Activated B cell treated with CpG ODN at 0.5 μM for 24 hours (primary cell): ENCODE data around the gene KBTBD7. TPM values are rescaled to one million over a fixed set of nuclear protein-coding genes. Genes with fewer than 3 reads are reported as not detected.

Source experiments
- ATAC-seq: fragments of 200-7000 bp; cut with Tn5 transposase; one replicate; pipeline ENCODE4 v1.10.0; 2021; ENCODE audit warnings: low read depth, mild to moderate bottlenecking, moderate library complexity
- CTCF ChIA-PET: fragments of 350-600 bp; sonication (Branson Sonifier 250); formaldehyde crosslinking; loops from one replicate; lab custom pipeline; 2021; ENCODE audit warnings: antibody characterized with exemption; lab: Charles Lee
- POLR2A ChIA-PET: fragments of 350-600 bp; sonication (Branson Sonifier 250); formaldehyde crosslinking; loops from one replicate; lab custom pipeline; 2021; ENCODE audit warnings: antibody characterized with exemption; lab: Charles Lee
- DNase-seq: peaks from one replicate; pipeline ENCODE4 v3.0.0; 2022
- H3K27ac Mint-ChIP-seq: one replicate; pipeline ENCODE4 v1.8.0; 2020; ENCODE audit warnings: mixed read lengths
- H3K27me3 Mint-ChIP-seq: one replicate; pipeline ENCODE4 v1.8.0; 2021; ENCODE audit warnings: mixed read lengths
- H3K36me3 Mint-ChIP-seq: one replicate; pipeline ENCODE4 v1.8.0; 2021; ENCODE audit warnings: low read depth, mixed read lengths
- H3K4me1 Mint-ChIP-seq: one replicate; pipeline ENCODE4 v1.8.0; 2021; ENCODE audit warnings: mixed read lengths
- H3K4me3 Mint-ChIP-seq: one replicate; pipeline ENCODE4 v1.8.0; 2020; ENCODE audit warnings: mild to moderate bottlenecking, mixed read lengths
- H3K9me3 Mint-ChIP-seq: one replicate; pipeline ENCODE4 v1.8.0; 2020; ENCODE audit warnings: mixed read lengths
- CTCF ChIP-seq: fragments of 200-600 bp; IDR thresholded peaks from one replicate; pipeline ENCODE4 v1.8.0; 2022; ENCODE audit warnings: antibody characterized with exemption, mild to moderate bottlenecking
- intact Hi-C: fragments of 100-400 bp; cut with micrococcal nuclease; formaldehyde crosslinking; loops from one replicate; pipeline ENCODE4 v1.15.1; 2024
- total RNA-seq: library from RNA; stranded (reverse); gene quantifications from 2 replicates; pipeline ENCODE4 v1.2.3, GENCODE V29; 2022

The KBTBD7 gene
- total RNA-seq, 1 donor from 2014 or later = 6.4 TPM

DNA sequence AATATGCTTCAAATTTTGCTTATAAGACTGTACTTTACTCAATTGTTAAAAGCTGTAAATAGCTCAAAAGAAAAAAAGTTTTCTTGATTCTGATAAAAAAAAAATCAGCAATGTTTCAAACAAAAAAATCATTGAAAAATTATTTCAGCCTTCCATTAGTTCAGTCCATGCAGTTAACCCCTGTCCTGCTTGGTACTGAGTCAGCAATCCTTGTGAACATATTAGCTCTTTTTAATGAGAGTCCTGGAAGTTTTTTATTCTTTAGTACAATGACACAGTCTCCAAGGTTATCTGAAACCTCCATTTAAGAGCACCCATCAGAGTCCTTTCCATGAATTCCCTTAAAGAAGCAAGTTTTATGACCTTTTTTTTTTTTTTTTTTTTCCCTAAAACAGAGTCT, 40.3 kb downstream of the KBTBD7 start:
- TF ChIP-seq CTCF = no peak
- Mint-ChIP-seq H3K4me3 (no peak overlapping the region), H3K27me3 (no peaks in the 10 kb centered on the region), H3K36me3 (peaks cover 38% of the 10 kb centered on the region), H3K27ac (no peak overlapping the region), H3K9me3 (peaks cover 31% of the 10 kb centered on the region), H3K4me1 (no peaks in the 10 kb centered on the region)
- DNase-seq = no peak
- ChIA-PET POLR2A (no interaction called here), CTCF (no interaction called here)
- ATAC-seq = no peak
- intact Hi-C loops = no loop called here

GRCh38 chr13:41152005-41152404, 42.4 kb downstream of the KBTBD7 start:
- Mint-ChIP-seq H3K4me3 (no peak overlapping the region), H3K36me3 (peaks cover 54% of the 10 kb centered on the region), H3K27me3 (no peaks in the 10 kb centered on the region), H3K9me3 (peaks cover 39% of the 10 kb centered on the region), H3K27ac (no peak overlapping the region), H3K4me1 (no peaks in the 10 kb centered on the region)
- TF ChIP-seq CTCF = no peak
- CTCF ChIA-PET = no interaction called here
- intact Hi-C loops = no loop called here
- POLR2A ChIA-PET = no interaction called here
- no peak for DNase-seq
- no peak for ATAC-seq

DNA sequence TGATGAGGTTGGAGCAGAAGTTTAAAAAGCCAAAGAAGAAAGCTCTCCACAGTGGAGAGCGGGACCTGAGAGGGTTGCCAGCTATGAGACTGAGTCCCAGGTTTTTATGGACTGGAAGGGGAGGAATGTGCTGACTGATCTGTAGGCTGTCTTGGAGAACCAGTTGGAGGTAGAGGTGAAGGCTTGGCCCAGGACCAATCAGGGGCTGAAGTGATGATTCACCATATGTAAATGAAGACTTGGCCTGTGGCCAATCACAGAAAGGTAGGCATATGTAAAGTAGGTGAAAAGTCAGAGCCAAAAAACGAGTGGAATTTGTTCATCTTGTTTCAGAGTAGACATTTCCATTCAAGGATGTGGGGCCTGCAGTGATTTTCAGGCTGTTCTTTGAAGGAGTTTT, 44.3 kb downstream of the KBTBD7 start:
- no peak overlapping the region for H3K27ac Mint-ChIP-seq
- POLR2A ChIA-PET = no interaction called here
- intact Hi-C loops = no loop called here
- CTCF ChIA-PET = no interaction called here
- H3K4me1 Mint-ChIP-seq = no peaks in the 10 kb centered on the region
- peaks cover 63% of the 10 kb centered on the region for H3K36me3 Mint-ChIP-seq
- no peak for TF ChIP-seq CTCF
- H3K9me3 Mint-ChIP-seq = peaks cover 51% of the 10 kb centered on the region
- no peak for DNase-seq
- no peak overlapping the region for H3K4me3 Mint-ChIP-seq
- no peak for ATAC-seq
- no peaks in the 10 kb centered on the region for H3K27me3 Mint-ChIP-seq

DNA sequence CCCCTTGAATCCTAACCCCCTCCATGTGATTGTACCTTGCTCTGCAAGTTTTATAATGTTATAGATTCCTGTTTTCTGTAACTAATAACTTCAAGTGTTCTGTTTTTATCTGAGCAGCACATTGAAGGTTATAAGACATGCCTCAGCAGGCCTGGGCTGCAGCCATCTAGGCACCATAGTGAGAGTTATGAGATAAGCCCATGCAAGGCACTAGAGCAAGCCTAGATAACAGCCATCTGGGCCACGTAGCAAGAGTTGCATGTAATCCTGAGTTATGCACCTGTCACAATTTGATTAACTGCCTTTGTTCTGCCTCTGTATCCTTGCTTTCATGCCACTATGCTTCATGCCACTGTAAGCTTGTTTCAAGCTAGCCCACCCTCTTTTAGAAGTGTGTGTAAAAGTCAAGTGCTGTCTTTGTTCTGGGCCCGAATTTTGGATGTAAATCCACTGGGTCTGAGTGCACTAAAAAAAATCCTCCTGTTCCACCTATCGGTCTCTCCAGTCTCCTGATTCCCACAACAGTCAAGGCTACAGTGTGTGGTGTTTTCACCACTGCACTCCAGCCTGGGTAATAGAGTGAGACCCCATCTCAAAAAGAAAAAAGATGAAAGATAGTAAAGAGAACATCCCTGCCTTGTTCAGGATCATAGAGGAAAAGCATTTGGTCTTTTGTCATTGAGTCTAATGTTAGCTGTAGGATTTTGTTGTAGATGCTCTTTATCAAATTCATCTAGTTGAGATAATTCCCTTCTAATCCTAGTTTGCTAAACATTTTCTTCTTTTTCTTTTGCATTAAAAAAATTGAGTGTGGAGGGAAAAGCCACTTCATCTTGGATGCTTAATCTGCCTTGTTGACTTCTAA, 45.7 kb downstream of the KBTBD7 start:
- Mint-ChIP-seq H3K4me3 (no peak overlapping the region), H3K9me3 (peaks cover 51% of the 10 kb centered on the region), H3K36me3 (peaks cover 63% of the 10 kb centered on the region), H3K27ac (no peak overlapping the region), H3K4me1 (no peaks in the 10 kb centered on the region), H3K27me3 (no peaks in the 10 kb centered on the region)
- no peak for TF ChIP-seq CTCF
- intact Hi-C loops = no loop called here
- ATAC-seq (no peak), DNase-seq (no peak)
- ChIA-PET POLR2A (no interaction called here), CTCF (no interaction called here)

DNA sequence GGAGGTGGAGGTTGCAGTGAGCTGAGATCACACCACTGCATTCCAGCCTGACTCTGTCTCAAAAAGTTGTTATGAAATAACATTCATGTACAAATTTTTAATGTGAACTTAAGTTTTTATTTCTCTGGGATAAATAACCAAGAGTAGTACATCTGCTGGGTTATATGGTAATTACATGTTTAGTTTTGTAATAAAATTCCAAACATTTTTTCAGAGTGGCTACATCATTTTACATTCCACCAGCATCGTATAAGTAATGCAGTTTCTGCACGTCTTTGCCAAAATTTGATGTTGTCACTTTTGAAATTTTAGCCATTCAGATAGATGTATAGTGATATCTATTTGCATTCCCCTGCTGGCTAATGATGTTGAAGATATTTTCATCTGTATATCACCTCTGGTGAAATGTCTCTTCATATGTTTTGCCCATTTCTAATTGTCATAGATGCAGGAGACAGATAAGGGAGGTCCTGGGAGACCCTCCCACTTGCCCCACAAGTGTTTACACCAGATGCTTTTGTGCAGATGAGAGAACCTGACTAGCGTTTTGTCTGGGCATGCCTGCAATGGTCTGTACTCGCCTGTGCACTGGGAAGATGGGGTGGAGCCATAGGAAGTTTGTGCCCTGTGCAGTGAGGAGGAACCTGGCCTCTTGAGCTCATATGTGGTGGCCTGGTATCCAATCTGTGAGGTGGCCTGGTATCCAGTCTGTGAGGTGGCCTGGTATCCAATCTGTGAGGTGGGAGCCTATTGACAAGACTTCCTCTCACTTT, 49.0 kb downstream of the KBTBD7 start:
- peaks cover 38% of the 10 kb centered on the region for H3K36me3 Mint-ChIP-seq
- intact Hi-C loops = no loop called here
- CTCF ChIA-PET = interaction anchor here (0.9 kb wide), 1 partner anchor 72 kb away, joined by 4 read pairs; no protein-coding TSS in a partner anchor
- H3K27ac Mint-ChIP-seq = no peak overlapping the region
- no peak for ATAC-seq
- H3K9me3 Mint-ChIP-seq = peaks cover 28% of the 10 kb centered on the region
- H3K4me1 Mint-ChIP-seq = no peaks in the 10 kb centered on the region
- POLR2A ChIA-PET = no interaction called here
- DNase-seq = no peak
- H3K4me3 Mint-ChIP-seq = no peak overlapping the region
- no peaks in the 10 kb centered on the region for H3K27me3 Mint-ChIP-seq
- TF ChIP-seq CTCF = no peak
